DOHH2 (cell line): ENCODE results near the gene TMC3.

ENCODE experiments used
- EZH2phosphoT487 ChIP-seq: fragments of 200-600 bp; sonication (generic); IDR thresholded peaks from 2 replicates; pipeline ENCODE4 v1.6.1; 2017; ENCODE audit warnings: borderline replicate concordance, mild to moderate bottlenecking, antibody characterized with exemption, low read length, moderate library complexity, mixed read lengths
- TF ChIP-seq, protein P1 (sequence below): fragments of 200-600 bp; sonication (generic); IDR thresholded peaks from one replicate; pipeline ENCODE4 v1.5.1; 2014; ENCODE audit warnings: antibody characterized with exemption, mild to moderate bottlenecking, low read depth, low read length; ENCODE audit not compliant: poor library complexity, severe bottlenecking

DNA sequence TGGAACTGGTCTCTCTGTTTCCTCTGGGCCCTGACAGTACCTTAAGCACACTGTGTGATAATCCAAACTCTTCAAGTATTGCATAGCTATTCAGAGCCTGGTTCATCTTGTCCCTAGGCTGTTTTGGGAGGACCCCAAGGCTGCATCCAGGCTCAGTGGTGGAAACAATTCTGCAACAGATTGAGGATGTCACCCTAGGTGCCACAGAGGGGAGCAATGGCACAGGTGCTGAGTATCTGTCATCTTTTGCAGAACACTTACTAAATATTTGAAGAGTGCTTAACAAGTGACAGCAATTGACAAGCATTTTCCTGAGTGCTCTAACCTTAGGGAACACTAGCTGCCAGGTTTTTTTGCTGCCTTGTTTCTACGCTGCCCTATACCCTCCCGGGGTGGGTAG lies 77.8 kb downstream of the TMC3 start:
- TF ChIP-seq, protein P1, sequence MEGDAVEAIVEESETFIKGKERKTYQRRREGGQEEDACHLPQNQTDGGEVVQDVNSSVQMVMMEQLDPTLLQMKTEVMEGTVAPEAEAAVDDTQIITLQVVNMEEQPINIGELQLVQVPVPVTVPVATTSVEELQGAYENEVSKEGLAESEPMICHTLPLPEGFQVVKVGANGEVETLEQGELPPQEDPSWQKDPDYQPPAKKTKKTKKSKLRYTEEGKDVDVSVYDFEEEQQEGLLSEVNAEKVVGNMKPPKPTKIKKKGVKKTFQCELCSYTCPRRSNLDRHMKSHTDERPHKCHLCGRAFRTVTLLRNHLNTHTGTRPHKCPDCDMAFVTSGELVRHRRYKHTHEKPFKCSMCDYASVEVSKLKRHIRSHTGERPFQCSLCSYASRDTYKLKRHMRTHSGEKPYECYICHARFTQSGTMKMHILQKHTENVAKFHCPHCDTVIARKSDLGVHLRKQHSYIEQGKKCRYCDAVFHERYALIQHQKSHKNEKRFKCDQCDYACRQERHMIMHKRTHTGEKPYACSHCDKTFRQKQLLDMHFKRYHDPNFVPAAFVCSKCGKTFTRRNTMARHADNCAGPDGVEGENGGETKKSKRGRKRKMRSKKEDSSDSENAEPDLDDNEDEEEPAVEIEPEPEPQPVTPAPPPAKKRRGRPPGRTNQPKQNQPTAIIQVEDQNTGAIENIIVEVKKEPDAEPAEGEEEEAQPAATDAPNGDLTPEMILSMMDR = peak; percentile 24
- no peak for TF ChIP-seq EZH2phosphoT487
